Activated T-cell treated with anti-CD3 and anti-CD28 coated beads for 1 hour (primary cell): Measurements from ENCODE around the gene BEST3.
A peak's percentile ranks its signal among the peaks of the same experiment; 100 is the strongest.
"Not testable (repeated sequence)": the region's sequence is repeated elsewhere in the genome, so short reads cannot be mapped to it uniquely, and the experiment has no call there.

ENCODE experiments used
- DNase-seq: peaks from one replicate; pipeline ENCODE4 v3.0.0-alpha.2; 2020; ENCODE audit warnings: low read depth

Gene BEST3

DNA sequence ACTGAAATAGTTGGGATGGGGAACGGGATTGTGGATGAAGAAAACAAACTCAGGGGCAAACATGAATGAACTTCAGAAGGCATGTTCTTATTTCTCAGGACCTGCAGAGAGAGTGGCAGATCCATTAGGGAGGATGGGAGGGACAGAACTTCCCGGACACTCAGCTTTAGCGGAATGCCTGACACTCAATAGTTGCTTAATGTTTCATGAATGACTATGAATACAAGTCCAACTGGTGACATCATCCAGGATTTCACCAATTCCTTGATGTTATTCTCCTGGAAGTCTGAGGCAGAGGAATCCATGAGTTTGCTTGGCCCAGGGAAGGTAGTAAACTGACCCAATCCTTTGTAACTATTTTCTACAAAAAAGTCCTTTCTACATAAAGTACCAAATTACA lies 50.6 kb downstream of the BEST3 start:
- no peak for DNase-seq

DNA sequence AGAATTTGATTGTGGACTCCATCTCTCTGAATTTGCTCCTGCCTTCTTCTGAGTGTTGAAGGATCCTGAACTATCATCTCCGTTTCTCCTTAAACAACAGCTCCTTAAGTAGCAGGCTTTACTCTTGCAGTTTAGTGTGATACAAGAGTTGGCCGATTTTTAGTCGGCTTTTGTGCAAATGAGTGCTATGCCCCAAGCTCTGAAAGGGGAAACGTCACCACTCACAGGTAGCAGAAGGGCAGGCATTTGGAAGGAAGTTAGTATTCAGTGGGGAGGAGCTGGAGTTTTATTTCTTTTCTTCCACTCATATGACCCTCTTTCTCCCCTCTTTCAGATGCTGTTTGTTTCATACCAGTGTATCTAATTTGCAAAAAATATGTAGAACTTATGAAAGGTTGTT lies 51.9 kb downstream of the BEST3 start:
- DNase-seq, result no peak

DNA sequence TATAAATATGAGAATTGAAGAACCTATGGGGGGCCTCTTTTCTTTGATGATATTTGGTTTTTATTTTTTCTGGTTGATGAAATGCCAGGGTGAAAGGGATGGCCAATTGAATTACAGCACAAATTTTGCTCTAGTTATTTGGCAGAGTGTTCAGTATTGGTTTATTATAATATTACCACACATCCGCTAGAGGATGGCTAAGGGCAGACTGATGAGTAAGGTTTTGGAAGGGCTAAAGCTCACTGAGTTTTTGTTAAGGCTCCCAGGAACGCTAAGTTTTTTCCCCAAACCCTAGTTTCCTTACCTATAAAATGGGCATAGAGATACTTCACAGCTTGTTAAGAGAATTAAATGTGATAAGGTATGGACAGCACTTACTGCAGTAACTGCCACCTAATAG lies 54.1 kb downstream of the BEST3 start:
- no peak for DNase-seq

DNA sequence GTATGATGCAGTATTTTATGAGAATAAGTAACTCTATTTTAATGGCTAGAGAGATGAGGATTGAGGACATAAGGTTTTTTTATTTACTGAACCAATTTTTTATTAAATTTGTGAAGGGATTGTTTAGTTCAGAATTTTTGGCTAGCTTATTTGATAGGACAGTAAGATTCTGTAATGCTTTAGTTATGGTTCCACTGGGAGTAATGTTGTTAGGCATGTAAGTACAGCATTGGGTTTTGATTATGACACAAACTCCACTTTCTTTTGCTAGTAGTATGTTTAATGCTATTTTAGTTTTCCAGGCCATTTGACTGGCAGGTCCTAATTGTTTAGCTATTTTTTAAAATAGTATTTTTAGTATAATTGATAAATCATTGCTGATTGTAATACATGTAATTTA lies 54.6 kb downstream of the BEST3 start:
- DNase-seq, result no peak

DNA sequence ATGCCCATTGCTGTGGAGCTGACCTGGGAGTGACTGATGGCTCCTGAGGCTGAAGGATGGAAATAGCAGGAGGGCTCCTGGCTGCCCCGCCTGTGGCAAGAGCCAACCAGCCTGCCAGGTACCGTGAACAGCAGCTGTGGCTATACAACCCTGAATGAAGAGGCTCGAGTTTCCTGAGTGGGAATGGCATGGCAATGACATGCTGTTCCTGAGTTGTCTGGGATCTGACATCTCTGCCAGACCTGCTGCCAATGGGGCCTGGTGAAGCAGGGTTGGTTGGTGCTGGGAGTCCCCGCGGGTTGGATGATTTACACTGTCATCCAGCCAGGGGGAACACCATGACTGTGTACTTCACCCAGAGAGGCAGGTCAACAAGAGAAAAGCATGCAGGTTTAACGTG lies 56.6 kb downstream of the BEST3 start:
- DNase-seq, result no peak

DNA sequence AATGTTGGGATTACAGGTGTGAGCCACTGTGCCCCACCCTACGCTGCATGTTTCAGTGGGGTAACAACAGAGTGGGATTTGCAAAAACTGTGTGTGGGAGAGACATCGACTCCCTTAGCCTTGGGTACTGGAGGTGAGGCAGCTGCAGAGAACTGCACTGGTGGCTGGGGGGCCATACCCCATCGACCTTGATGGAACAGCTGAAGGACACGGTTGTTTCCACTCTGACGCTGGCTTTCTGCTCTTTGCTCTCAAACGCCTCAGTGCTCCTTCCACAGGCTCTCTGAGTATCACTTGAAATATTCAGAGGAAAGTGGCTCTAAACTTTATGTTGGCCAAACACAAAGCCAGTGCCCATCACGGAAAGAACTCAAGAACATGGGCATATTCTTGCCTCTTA lies 57.6 kb downstream of the BEST3 start:
- no peak for DNase-seq

DNA sequence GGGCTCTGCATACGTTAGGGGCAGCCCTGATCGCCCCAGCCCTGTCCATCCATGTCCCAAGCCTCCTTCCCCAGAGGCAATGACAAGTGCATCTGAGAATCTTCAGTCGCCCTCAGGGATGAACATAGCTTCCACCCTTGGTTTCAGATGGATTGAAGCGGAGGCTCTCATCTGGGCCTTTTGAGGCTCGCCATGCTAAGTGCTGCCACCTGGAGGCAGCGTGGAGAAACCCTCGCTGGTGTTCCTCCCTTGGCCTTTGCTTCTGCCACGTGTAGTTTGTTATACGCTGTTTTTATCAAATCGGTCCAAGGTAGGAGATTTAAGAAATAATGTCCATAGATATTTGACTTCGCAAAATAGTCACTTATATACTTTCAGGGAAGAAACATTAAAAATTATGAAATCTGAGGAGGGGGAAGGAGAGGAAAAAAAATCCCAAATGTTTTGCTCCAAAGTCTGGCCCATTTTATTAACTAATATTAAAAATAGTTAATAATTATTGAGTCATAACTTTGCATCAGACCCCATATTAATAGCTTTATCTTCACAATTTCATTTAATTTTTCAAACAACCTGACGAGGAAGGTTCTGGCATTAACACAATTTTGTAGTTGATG lies 59.6 kb downstream of the BEST3 start:
- DNase-seq, result peak; percentile 47

DNA sequence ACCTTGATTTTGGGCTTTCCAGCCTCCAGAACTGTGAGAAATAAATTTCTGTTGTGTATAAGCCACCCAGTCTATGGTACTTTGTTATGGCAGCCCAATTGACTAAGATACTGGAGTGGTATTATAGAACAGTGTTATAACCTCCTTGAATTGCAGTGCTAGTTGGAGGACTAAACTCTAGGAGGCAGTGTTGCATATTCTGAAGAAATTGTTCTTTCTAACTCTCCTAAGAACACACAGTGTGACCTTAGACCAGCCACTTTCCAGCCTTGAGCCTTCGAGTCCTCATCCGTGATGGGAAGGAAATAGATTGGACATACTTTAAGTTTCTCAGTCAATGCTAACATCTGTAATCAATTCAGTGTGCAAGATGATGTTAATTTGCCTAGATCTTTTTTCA lies 66.0 kb downstream of the BEST3 start:
- DNase-seq, result no peak

DNA sequence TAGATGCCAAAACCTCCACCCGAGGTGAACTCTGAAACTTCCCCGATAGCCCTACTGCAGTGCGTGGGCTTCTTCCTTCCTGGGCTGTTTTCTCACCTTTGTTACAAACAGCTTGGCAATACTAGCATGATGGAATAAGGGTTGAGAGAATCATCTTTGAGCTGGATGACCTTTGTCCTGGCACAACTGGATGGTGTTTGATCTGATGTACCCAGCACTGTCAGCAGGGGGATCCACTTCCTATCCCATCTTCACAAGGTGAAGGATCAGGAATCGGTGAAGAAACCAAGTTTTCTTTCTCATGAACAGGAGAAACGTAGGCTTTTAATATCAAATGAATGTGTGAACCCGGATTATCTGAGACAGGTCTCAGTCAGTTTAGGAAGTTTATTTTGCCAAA lies 68.9 kb downstream of the BEST3 start:
- no peak for DNase-seq

DNA sequence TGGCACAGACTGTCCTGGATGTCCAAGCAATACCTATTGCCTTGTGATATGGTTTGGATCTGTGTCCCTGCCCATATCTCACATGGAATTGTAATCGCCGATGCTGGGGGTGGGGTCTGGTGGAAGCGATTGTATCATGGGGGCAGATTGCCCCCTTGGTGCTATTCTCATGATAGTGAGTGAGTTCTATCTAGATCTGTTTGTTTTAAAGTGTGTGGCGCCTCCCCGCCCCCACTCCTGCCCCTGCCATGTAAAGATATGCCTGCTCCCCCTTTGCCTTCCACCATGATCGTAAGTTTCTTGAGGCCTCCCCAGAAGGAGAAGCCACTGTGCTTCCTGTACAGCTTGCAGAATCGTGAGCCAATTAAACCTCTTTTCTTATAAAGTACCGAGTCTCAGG lies 71.6 kb downstream of the BEST3 start:
- DNase-seq, result no peak

DNA sequence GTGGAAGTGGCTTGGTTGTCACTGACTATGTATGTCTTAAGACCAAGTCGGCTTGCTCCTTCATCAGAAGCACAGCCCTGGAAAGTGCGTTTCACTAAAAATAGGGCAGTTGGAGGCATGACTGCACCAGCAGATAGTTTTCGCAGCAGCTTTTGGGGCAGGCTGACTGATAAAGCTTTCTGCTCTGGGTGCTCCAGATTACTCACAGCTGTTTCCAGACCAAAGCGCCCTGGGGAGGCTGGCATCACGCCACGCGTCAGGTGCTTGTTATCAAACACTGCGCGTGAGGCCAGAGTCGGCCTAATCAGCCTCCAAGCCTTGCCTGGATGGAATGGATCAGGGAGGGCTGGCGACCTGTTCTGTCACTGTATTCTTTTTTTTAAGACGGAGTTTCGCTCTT lies 75.1 kb downstream of the BEST3 start:
- DNase-seq, result no peak

DNA sequence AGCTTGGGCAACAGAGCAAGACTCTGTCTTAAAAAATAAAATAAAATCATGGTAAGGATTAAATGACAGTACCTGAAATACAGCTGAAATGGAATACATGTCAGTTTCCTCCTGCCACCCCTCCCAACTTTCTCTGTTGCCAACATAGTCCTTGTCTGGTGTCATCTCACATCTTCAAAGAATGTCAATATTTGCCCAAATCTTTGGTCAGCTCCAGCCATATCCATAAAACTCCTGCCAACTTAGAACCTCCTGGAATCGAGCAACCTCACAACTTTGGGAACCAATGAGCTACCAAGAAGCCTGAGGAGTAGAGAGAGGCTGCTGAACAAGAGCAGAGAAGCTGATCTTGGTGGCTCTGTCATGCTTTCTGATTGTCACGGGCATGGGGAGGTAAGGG lies 77.6 kb downstream of the BEST3 start:
- DNase-seq, result no peak

DNA sequence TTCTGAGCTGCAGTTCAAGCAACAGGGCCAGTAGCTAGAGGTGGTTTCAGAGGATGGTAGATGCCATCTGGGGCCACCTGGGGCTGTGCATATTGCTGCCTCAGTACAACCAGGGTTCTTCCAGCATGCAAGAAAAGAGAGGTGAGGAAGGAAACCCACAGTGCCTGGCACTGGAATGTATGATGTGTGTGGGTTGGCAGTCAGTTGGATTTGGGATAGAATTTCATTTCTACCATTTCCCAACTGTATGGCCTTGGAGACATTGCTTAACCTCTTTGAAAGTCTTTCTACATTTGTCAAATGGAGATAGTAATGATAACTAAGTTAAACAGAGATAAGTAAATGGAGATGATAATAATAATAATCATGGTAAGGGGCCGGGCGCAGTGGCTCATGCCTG lies 78.2 kb downstream of the BEST3 start:
- DNase-seq, result no peak

DNA sequence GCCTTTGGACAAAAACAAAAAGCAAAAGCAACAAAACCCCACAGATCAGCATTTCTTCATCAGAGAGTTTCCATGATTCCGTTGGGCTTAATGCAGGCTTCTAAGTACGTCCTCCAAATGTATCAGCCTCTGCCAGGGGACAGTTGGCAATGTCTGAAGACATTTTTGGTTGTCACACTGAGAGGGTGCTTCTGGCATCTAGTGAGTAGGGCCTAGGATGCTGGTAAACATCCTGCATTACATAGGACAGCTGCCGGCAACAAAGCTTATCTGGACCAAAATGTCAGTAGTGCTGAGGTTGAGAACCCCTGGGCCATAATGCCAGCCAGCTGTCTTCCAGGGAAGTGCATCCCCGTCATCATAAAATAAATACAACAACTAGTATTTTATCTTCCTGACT lies 79.0 kb downstream of the BEST3 start:
- DNase-seq, result no peak

DNA sequence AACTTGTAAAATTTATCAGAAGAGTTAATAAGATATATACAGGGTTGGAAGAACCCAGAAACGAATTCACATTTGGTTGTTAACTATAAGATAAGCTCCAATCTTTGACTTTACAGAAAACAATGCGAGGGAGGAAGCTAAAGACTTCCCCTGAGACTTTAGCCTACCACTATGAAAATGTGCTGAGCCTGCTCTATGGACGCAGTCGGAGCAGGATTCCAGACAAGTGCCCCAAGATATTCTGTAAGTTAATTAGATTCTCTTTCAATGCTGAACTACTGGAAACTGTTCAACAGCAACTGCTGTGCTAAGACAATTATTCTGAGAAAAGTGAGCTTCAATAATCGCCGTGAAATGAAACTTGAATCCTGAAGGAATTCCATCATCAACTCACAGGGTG lies 80.1 kb downstream of the BEST3 start:
- no peak for DNase-seq

DNA sequence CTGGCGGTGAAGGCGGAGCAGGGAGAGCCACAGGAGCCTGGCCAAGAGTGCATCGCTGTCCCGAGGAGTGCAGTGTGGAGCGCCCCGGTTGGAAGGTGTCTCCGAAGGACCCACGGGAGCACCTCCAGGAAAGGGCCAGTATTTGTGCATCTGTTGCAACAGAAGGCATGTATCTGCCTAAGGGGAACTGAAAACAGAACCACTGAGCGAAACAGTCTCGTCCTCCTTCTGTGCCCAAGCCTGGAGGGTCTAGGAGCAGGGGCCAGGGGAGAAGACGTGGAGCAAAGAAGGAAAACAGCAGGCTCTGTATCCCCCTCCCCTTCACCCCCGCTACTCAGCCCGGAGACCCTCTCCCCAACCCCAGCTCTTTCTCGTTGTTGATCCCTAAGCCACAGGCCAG lies 83.1 kb downstream of the BEST3 start:
- no peak for DNase-seq

DNA sequence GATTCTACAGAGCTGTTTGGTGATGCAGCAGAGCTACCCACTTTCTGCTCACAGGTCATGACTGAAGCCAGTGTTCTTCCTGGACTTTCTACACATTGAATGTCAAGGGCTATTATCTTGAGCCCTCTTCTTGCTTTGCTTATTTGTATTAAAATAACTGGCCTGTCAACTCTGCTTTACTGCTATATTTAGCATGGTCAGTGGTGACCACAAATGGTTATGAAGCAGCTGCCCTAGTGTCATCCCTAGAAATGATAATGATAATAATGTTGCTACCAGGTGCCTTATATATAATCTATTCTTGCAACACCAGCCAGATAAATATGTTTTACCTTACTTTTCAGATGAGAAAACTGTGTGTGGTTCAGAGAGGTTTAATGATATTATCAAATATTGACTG lies 85.8 kb downstream of the BEST3 start:
- no peak for DNase-seq

DNA sequence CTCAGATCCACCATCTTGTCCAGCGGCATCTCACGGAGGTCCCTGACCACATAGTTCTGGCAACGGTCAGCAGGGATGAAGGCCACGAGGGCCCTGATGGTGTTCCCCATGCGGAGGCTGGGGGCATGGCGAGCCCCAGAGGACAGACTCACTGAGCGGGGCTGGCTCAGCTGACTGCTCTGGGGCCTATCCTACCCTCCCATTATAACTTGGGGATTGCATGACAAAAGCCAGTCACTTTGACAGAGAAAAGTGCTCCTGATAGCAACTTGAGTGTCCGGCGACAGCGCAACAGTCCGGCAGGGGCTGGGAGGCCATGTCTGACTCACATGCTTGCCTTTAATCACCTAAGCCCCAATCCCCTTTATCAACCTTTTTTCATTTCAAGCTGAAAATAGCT lies 88.4 kb downstream of the BEST3 start, which contains the start of gene LRRC10:
Gene LRRC10, minus strand, starts transcription at position 179 of the 400 bp plus-strand sequence. Its CDS starts 69 bp downstream, at position 110.
- DNase-seq, result no peak

DNA sequence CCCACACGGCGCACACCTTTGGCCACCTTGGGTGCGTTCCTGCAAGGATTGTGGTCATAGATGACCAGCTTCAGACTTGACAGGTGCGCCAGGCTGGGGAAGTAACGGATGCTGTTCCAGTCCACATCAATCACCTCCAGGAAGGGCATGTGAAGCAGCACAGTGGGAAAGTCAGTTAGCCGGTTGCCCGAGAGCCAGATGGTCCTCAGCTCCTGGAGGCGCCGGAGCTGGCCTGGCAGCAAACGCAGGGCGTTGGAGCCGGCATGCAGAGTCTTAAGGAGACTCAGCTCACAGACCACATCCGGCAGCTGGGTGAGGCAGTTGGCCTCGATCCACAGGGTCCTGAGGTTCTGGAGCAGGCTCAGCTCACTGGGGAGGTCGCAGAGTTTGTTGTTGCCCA lies 89.0 kb downstream of the BEST3 start:
- DNase-seq, result no peak

DNA sequence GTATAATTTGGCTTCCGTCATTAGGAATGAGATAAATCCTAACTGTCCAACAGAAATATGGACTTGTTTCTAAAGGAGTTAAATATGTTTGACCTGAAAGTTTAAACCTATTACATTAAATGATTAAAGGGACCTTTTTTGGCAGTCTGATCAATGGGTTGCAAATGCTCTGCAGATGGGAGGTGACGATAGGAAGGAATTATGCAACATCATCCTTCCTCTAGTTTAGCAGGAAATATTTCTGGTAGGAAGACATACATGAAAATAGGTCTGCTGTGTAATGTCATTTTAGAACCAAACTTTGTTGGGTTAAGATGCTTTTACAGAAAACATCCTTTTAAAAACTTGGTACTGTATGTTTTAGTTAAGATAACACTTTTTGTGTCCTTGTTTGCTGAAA lies 91.0 kb downstream of the BEST3 start:
- no peak for DNase-seq

DNA sequence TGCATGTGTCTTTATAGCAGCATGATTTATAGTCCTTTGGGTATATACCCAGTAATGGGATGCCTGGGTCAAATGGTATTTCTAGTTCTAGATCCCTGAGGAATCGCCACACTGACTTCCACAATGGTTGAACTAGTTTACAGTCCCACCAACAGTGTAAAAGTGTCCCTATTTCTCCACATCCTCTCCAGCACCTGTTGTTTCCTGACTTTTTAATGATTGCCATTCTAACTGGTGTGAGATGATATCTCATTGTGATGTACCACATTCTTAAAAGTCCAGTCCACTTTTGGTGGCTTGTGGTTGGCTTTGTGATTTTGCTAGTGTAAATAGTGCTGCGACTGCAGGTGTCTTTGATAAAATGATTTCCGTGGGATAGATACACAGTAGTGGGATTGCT lies 94.8 kb downstream of the BEST3 start:
- not testable (repeated sequence) for DNase-seq
